HepG2 (cell line): ENCODE data around the gene F12. TPM values are rescaled to one million over a fixed set of nuclear protein-coding genes. Genes with fewer than 3 reads are reported as not detected.
A peak's percentile ranks its signal among the peaks of the same experiment; 100 is the strongest.

Experiments
- GATA4 ChIP-seq: sonication (generic); IDR thresholded peaks from 2 replicates; pipeline ENCODE4 v1.6.1; 2016; ENCODE audit warnings: antibody characterized with exemption, low read depth, borderline replicate concordance
- IKZF5 ChIP-seq: IDR thresholded peaks from 2 replicates; pipeline ENCODE4 v1.6.1; 2018; ENCODE audit warnings: missing genetic modification reagents, mild to moderate bottlenecking, missing compliant biosample characterization
- IRF2 ChIP-seq: IDR thresholded peaks from 2 replicates; pipeline ENCODE4 v1.6.1; 2018; ENCODE audit warnings: missing genetic modification reagents, missing compliant biosample characterization
- KLF11 ChIP-seq: IDR thresholded peaks from 2 replicates; pipeline ENCODE4 v1.6.1; 2016; ENCODE audit warnings: missing compliant biosample characterization
- MTA1 ChIP-seq: sonication (generic); formaldehyde crosslinking; IDR thresholded peaks from 2 replicates; pipeline ENCODE4 v1.4.0; 2020; ENCODE audit warnings: missing genetic modification reagents, mild to moderate bottlenecking, borderline replicate concordance
- MXI1 ChIP-seq: IDR thresholded peaks from 3 replicates; pipeline ENCODE4 v1.6.1; 2012; ENCODE audit warnings: low read depth, low read length, inconsistent platforms, borderline replicate concordance
- SOX13 ChIP-seq, 3 experiments: fragments of 450-650 bp in 1 of 3; sonication (generic) in 1 of 3; formaldehyde crosslinking in 1 of 3; IDR thresholded peaks in 2 of 3; conservative IDR thresholded peaks in 1 of 3; 2 replicates each; pipeline versions ENCODE4 v1.5.0 to v1.6.1; 2016 to 2020; ENCODE audit warnings: antibody characterized with exemption in 1 of 3, mild to moderate bottlenecking in 1 of 3, missing compliant biosample characterization in 1 of 3, missing genetic modification reagents in 1 of 3, moderate library complexity in 1 of 3
- TARDBP ChIP-seq: sonication (generic); formaldehyde crosslinking; IDR thresholded peaks from 2 replicates; pipeline ENCODE4 v1.8.0; 2022; ENCODE audit warnings: mild to moderate bottlenecking, missing genetic modification reagents
- ZBTB20 ChIP-seq: sonication (generic); formaldehyde crosslinking; IDR thresholded peaks from 2 replicates; pipeline ENCODE4 v1.8.1; 2023; ENCODE audit warnings: missing genetic modification reagents, low read depth, mild to moderate bottlenecking, borderline replicate concordance
- ZBTB33 ChIP-seq: sonication (generic); formaldehyde crosslinking; IDR thresholded peaks from 2 replicates; pipeline ENCODE4 v1.4.0; 2020; ENCODE audit warnings: missing genetic modification reagents
- ZBTB37 ChIP-seq: sonication (generic); formaldehyde crosslinking; IDR thresholded peaks from 2 replicates; pipeline ENCODE4 v1.4.0; 2020; ENCODE audit warnings: mild to moderate bottlenecking, missing genetic modification reagents
- ZFP41 ChIP-seq: sonication (generic); formaldehyde crosslinking; IDR thresholded peaks from 2 replicates; pipeline ENCODE4 v1.4.0; 2020; ENCODE audit warnings: mild to moderate bottlenecking, missing genetic modification reagents, borderline replicate concordance
- ZHX1 ChIP-seq: sonication (generic); formaldehyde crosslinking; IDR thresholded peaks from 2 replicates; pipeline ENCODE4 v1.8.1; 2022; ENCODE audit warnings: low read depth, mild to moderate bottlenecking, missing genetic modification reagents
- ZNF280B ChIP-seq: sonication (generic); formaldehyde crosslinking; IDR thresholded peaks from 2 replicates; pipeline ENCODE4 v1.5.0; 2020; ENCODE audit warnings: missing genetic modification reagents, mild to moderate bottlenecking, borderline replicate concordance
- ZNF605 ChIP-seq: sonication (generic); formaldehyde crosslinking; IDR thresholded peaks from 2 replicates; pipeline ENCODE4 v1.8.0; 2022; ENCODE audit warnings: mild to moderate bottlenecking, missing genetic modification reagents
- ZNF879 ChIP-seq: sonication (generic); formaldehyde crosslinking; IDR thresholded peaks from 2 replicates; pipeline ENCODE4 v1.8.1; 2023; ENCODE audit warnings: missing genetic modification reagents
- ZZZ3 ChIP-seq: sonication (generic); formaldehyde crosslinking; IDR thresholded peaks from 2 replicates; pipeline ENCODE4 v1.4.0; 2020; ENCODE audit warnings: missing genetic modification reagents, mild to moderate bottlenecking, borderline replicate concordance
- polyA plus RNA-seq, 8 experiments: library from polyadenylated mRNA; depleted of rRNA in 3 of 8; stranded (reverse) in 7 of 8; unstranded in 1 of 8; fragments of >200 nt; fragmentation: Illumina TruSeq in 4 of 8; extraction: Trizol in 4 of 8; gene quantifications; 2 replicates each; pipeline versions ENCODE4 v1.2.1 to v1.2.3, GENCODE V29; 2011 to 2016; ENCODE audit warnings: low read depth in 4 of 8, missing spikeins in 1 of 8, mixed read lengths in 1 of 8; ENCODE audit not compliant: insufficient read depth in 1 of 8
- total RNA-seq, 5 experiments: library from RNA; depleted of rRNA; stranded (reverse); fragments of >200 nt; fragmentation: Illumina TruSeq; extraction: Trizol; gene quantifications; 2 replicates each; pipeline ENCODE4 v1.2.3, GENCODE V29; 2016; ENCODE audit warnings: low read depth in 1 of 5

F12 gene
- total and polyA plus RNA-seq, 2 of the 13 experiments (the other 11 are each of a cell fraction or from before 2014, with no cell fraction given), result 2.5 to 3.0 TPM

GRCh38 chr5:177378884-177379883, 30.2 kb downstream of the F12 start (continued):
- TF ChIP-seq ZBTB37 (CRISPR knock-in tag), result 0 out of 2 replicates have a peak, but pooled peaks have one; percentile 47
- TF ChIP-seq ZHX1 (CRISPR knock-in tag), result peak; percentile 54; the same call in 1 of the 2 replicates
- 0 out of 2 replicates have a peak, but pooled peaks have one; percentile 53 for TF ChIP-seq ZBTB20 (CRISPR knock-in tag)
- TF ChIP-seq SOX13 (IDR thresholded peaks at IDR 0.05), result peak; percentile 2; the same call in 1 of the 2 replicates
- no peak; a peak in 1 of 4 replicates for TF ChIP-seq SOX13 (CRISPR knock-in tag; conservative IDR thresholded peaks at IDR 0.05 in 1 of 2, IDR thresholded peaks at IDR 0.05 in 1 of 2)
- no peak for TF ChIP-seq MTA1 (CRISPR knock-in tag)
- TF ChIP-seq ZNF879 (CRISPR knock-in tag), result no peak
- TF ChIP-seq TARDBP (CRISPR knock-in tag), result no peak
- TF ChIP-seq KLF11 (CRISPR knock-in tag), result no peak
- peak; percentile 72; the same call in 1 of the 2 replicates for TF ChIP-seq IKZF5 (CRISPR knock-in tag)
- peak; percentile 7; the same call in 1 of the 3 replicates for TF ChIP-seq MXI1
- no peak for TF ChIP-seq ZNF280B
- peak; percentile 86; the same call in 1 of the 2 replicates for TF ChIP-seq GATA4
- no peak for TF ChIP-seq ZFP41 (CRISPR knock-in tag)
- no peak; the same call in 1 of the 2 replicates for TF ChIP-seq ZNF605
- TF ChIP-seq ZZZ3 (CRISPR knock-in tag), result no peak
- TF ChIP-seq IRF2, result peak; percentile 27; the same call in 1 of the 2 replicates
- TF ChIP-seq ZBTB33 (CRISPR knock-in tag), result no peak
